Measurements from ENCODE around the gene FBXL2. TPM values are rescaled to one million over a fixed set of nuclear protein-coding genes. Genes with fewer than 3 reads are reported as not detected.

Gene FBXL2
- polyA plus RNA-seq, 2 of the 4 experiments (the other 2 are of a cell fraction) = 6.9 to 15.7 TPM

DNA sequence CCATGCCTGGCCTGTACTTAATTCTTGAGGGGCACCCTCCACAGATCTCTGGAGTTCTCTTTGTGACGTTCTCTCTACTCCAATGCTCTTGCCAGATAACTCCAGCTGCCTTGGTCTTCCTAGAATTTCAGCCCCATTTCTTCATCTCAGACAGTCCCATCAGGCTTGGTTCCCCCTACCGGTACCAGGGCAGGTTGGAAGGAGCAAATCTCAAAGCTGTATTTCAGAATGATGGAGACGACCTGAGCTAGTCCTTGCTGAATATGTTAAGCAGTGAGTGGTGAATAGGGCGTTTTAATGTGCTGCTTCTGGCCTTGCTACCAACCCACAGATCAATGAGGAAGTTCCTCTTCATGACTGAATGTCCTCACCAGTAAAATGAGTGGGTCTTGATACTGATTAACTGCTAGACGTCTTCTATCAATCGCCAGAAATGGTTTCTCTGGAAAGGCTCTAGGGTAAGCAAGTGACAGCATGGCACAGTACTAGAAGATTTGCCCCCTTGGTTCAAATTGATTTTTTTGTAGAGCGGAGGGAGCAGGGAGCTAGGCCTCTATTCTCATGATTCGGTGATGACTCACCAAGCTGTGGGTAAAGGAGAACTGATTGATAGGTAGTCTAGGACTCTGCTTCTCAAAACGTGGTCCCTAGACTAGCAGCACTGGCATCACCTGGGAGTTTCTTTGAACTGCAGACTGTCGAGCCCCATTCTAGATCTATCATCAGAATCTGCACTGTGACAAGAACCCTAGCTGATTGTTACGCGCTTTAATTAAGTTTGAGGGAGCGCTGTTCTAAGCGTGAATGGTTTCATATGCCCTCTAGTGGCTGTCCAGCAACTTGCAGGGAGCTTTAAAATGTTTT lies 95.2 kb downstream of the FBXL2 start (continued):
- TF ChIP-seq HOXB13 (CRISPR knock-in tag; IDR thresholded peaks at IDR 0.05; ENCODE audit: low read depth) (no peak), RAD21 (conservative IDR thresholded peaks at IDR 0.05 in 1 of 2, IDR thresholded peaks at IDR 0.05 in 1 of 2) (peak; percentile 88 to 89), FOSL2 (IDR thresholded peaks at IDR 0.05) (no peak), FOSL2 (CRISPR knock-in tag; IDR thresholded peaks at IDR 0.05) (peak; percentile 82)
- TF ChIP-seq, protein P1, sequence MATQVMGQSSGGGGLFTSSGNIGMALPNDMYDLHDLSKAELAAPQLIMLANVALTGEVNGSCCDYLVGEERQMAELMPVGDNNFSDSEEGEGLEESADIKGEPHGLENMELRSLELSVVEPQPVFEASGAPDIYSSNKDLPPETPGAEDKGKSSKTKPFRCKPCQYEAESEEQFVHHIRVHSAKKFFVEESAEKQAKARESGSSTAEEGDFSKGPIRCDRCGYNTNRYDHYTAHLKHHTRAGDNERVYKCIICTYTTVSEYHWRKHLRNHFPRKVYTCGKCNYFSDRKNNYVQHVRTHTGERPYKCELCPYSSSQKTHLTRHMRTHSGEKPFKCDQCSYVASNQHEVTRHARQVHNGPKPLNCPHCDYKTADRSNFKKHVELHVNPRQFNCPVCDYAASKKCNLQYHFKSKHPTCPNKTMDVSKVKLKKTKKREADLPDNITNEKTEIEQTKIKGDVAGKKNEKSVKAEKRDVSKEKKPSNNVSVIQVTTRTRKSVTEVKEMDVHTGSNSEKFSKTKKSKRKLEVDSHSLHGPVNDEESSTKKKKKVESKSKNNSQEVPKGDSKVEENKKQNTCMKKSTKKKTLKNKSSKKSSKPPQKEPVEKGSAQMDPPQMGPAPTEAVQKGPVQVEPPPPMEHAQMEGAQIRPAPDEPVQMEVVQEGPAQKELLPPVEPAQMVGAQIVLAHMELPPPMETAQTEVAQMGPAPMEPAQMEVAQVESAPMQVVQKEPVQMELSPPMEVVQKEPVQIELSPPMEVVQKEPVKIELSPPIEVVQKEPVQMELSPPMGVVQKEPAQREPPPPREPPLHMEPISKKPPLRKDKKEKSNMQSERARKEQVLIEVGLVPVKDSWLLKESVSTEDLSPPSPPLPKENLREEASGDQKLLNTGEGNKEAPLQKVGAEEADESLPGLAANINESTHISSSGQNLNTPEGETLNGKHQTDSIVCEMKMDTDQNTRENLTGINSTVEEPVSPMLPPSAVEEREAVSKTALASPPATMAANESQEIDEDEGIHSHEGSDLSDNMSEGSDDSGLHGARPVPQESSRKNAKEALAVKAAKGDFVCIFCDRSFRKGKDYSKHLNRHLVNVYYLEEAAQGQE (IDR thresholded peaks at IDR 0.05) = no peak

DNA sequence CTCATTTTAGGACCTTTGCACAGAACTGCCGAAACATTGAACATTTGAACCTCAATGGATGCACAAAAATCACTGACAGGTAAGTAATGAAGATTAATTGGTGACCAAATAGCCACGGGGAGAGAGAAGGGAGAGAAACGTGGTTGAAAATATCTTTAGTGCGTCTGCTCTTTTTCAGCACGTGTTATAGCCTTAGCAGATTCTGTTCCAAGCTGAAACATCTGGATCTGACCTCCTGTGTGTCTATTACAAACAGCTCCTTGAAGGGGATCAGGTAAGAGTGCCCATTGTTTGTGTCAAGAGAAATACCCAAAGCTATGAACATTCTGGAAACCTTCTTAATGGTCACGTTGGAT lies 95.8 kb downstream of the FBXL2 start:
- CTCF ChIA-PET = interaction anchor here (0.6 to 8.9 kb wide), 73 partner anchors 9 to 665 kb away, joined by 3 to 187 read pairs (median 4); partner anchors contain the start of gene UBP1
- DNase-seq (ENCODE audit: low read depth in 1 of 2, low spot score in 1 of 2) (no peak), ATAC-seq (peak; percentile 4 to 5; a peak in 2 of 6 replicates), FAIRE-seq (no peak)
- POLR2A ChIA-PET = interaction anchor here (0.6 to 1.6 kb wide), 3 partner anchors 68 to 241 kb away, joined by 5 to 16 read pairs (median 9); no protein-coding TSS in a partner anchor
- H3K27ac ChIP-seq = no peak overlapping the region
- H3K9me3 ChIP-seq = no peaks in the 10 kb centered on the region
- 50% methylated on average over 6 of the region's 6 CpGs for WGBS (ENCODE audit: missing lambda C conversion rate)
- H3K4me2 ChIP-seq = peak overlapping the region; percentile 59
- TF ChIP-seq MYC (IDR thresholded peaks at IDR 0.05; ENCODE audit: borderline replicate concordance, low read length) (no peak), MAZ (IDR thresholded peaks at IDR 0.05; ENCODE audit: borderline replicate concordance, low read depth, low read length) (no peak), EHF (CRISPR knock-in tag; IDR thresholded peaks at IDR 0.05) (no peak), SMC3 (IDR thresholded peaks at IDR 0.05) (no peak), ZSCAN20 (CRISPR knock-in tag; IDR thresholded peaks at IDR 0.05) (no peak), NR3C1 (IDR thresholded peaks at IDR 0.05) (no peak), RCOR1 (IDR thresholded peaks at IDR 0.05; ENCODE audit: low read depth, low read length) (no peak), TP53 (CRISPR knock-in tag; IDR thresholded peaks at IDR 0.05) (no peak), JUN (IDR thresholded peaks at IDR 0.05) (no peak), POLR2AphosphoS2 (conservative IDR thresholded peaks at IDR 0.05; ENCODE audit: low read length) (no peak), FOXS1 (CRISPR knock-in tag; IDR thresholded peaks at IDR 0.05) (no peak)
- TF ChIP-seq, protein P2, sequence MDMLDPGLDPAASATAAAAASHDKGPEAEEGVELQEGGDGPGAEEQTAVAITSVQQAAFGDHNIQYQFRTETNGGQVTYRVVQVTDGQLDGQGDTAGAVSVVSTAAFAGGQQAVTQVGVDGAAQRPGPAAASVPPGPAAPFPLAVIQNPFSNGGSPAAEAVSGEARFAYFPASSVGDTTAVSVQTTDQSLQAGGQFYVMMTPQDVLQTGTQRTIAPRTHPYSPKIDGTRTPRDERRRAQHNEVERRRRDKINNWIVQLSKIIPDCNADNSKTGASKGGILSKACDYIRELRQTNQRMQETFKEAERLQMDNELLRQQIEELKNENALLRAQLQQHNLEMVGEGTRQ (IDR thresholded peaks at IDR 0.05) = no peak
- TF ChIP-seq, protein P3, sequence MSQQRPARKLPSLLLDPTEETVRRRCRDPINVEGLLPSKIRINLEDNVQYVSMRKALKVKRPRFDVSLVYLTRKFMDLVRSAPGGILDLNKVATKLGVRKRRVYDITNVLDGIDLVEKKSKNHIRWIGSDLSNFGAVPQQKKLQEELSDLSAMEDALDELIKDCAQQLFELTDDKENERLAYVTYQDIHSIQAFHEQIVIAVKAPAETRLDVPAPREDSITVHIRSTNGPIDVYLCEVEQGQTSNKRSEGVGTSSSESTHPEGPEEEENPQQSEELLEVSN (IDR thresholded peaks at IDR 0.05; ENCODE audit: borderline replicate concordance, low read depth) = no peak
- no peak overlapping the region for H3K4me3 ChIP-seq
- peaks cover 5% of the 10 kb centered on the region; the same call in 1 of the 3 replicates for H3K4me1 ChIP-seq

GRCh38 chr3:33377489-33377888 lies 100.2 kb downstream of the FBXL2 start:
- ChIA-PET POLR2A (no interaction called here), CTCF (no interaction called here)
- TF ChIP-seq RAD21 (conservative IDR thresholded peaks at IDR 0.05 in 1 of 2, IDR thresholded peaks at IDR 0.05 in 1 of 2) = peak in 1 of 2 experiments; percentile 29; a peak in 2 of 5 replicates
- TF ChIP-seq, protein P4, sequence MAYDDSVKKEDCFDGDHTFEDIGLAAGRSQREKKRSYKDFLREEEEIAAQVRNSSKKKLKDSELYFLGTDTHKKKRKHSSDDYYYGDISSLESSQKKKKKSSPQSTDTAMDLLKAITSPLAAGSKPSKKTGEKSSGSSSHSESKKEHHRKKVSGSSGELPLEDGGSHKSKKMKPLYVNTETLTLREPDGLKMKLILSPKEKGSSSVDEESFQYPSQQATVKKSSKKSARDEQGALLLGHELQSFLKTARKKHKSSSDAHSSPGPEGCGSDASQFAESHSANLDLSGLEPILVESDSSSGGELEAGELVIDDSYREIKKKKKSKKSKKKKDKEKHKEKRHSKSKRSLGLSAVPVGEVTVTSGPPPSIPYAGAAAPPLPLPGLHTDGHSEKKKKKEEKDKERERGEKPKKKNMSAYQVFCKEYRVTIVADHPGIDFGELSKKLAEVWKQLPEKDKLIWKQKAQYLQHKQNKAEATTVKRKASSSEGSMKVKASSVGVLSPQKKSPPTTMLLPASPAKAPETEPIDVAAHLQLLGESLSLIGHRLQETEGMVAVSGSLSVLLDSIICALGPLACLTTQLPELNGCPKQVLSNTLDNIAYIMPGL (CRISPR knock-in tag; IDR thresholded peaks at IDR 0.05; ENCODE audit: borderline replicate concordance) = no peak
- FAIRE-seq = no peak
- H3K4me2 ChIP-seq = no peak overlapping the region
- H3K27ac ChIP-seq = peak overlapping the region in 1 of 2 experiments; percentile 42; a peak in 2 of 6 replicates
- 82% methylated on average over 3 of the region's 3 CpGs for WGBS (ENCODE audit: missing lambda C conversion rate)
- H3K9me3 ChIP-seq = no peaks in the 10 kb centered on the region
- ATAC-seq = peak; percentile 54 to 55; a peak in 4 of 6 replicates
- no peak for DNase-seq (ENCODE audit: low read depth in 1 of 2, low spot score in 1 of 2)
- H3K4me3 ChIP-seq = no peak overlapping the region
- H3K4me1 ChIP-seq = peaks cover 4% of the 10 kb centered on the region; the same call in 1 of the 3 replicates
